ENCODE results near the gene IQCM. TPM values are rescaled to one million over a fixed set of nuclear protein-coding genes. Genes with fewer than 3 reads are reported as not detected.

Gene IQCM
- total RNA-seq, 6 experiments from 2014 or later, result 0.10 TPM; not detected in 5

GRCh38 chr4:149823769-149824221, 8.2 kb upstream of the IQCM start:
- no peak for TF ChIP-seq CTCF (IDR thresholded peaks at IDR 0.05)
- no peaks in the 10 kb centered on the region for H3K36me3 Mint-ChIP-seq (ENCODE audit: low read depth)
- H3K27ac Mint-ChIP-seq, result peak overlapping the region; percentile 86
- peak overlapping the region; percentile 64 for H3K4me3 Mint-ChIP-seq
- peaks cover 40% of the 10 kb centered on the region for H3K4me1 Mint-ChIP-seq (ENCODE audit: low read depth)
- DNase-seq, result peak; percentile 86
- H3K9me3 Mint-ChIP-seq, result no peaks in the 10 kb centered on the region
- H3K27me3 Mint-ChIP-seq (ENCODE audit: insufficient read depth), result no peaks in the 10 kb centered on the region

DNA sequence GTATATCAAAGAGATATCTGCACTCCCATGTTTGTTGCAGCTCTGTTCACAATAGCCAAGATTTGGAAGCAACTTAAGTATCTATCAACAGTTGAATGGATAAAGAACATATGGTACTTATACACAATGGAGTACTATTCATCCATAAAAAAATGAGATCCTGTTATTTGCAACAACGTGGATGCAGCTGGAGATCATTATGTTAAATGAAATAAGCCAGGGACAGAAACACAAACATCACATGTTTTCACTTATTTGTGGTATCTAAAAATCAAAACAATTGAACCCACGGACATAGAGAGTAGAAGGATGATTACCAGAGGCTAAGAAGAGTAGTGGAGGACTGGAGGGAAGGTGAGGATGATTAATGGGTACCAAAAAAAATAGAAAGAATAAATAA, 14.2 kb downstream of the IQCM start:
- Mint-ChIP-seq H3K36me3 (ENCODE audit: low read depth) (no peaks in the 10 kb centered on the region), H3K4me1 (ENCODE audit: low read depth) (no peaks in the 10 kb centered on the region; the same call in 1 of the 2 replicates), H3K27me3 (ENCODE audit: insufficient read depth) (no peaks in the 10 kb centered on the region), H3K4me3 (no peak overlapping the region), H3K9me3 (peaks cover 6% of the 10 kb centered on the region; the same call in 1 of the 2 replicates), H3K27ac (no peak overlapping the region)
- DNase-seq, result no peak
- no peak for TF ChIP-seq CTCF (IDR thresholded peaks at IDR 0.05)

- DNase-seq, result no peak
- H3K27ac Mint-ChIP-seq, result no peak overlapping the region
- TF ChIP-seq CTCF (IDR thresholded peaks at IDR 0.05), result no peak
- no peak overlapping the region for H3K4me3 Mint-ChIP-seq
- H3K27me3 Mint-ChIP-seq (ENCODE audit: insufficient read depth), result no peaks in the 10 kb centered on the region
- peaks cover 6% of the 10 kb centered on the region; the same call in 1 of the 2 replicates for H3K9me3 Mint-ChIP-seq
- no peaks in the 10 kb centered on the region for H3K36me3 Mint-ChIP-seq (ENCODE audit: low read depth)
- no peaks in the 10 kb centered on the region; the same call in 1 of the 2 replicates for H3K4me1 Mint-ChIP-seq (ENCODE audit: low read depth)
Observed at GRCh38 chr4:149799546-149799945, 16.1 kb downstream of the IQCM start.

DNA sequence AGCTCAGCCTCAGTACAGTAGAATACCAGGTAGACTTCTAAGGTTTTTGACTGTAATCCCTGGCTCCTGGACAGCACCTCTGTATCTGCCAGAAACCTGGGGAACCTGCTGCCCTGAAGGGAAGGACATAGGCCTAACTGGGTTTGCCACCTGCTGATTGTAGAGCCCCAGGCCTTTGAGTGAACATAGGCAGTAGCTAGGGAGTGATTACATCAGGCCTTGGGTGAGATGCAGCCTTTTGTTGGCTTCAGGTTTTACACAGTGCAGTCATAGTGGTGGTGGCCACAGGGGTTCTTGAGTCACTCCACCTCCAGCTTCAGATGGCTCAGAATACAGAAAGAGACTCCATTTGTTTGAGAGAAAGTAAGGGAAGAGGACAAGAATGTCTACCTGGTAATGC, 19.3 kb downstream of the IQCM start:
- H3K4me1 Mint-ChIP-seq (ENCODE audit: low read depth), result peaks cover 14% of the 10 kb centered on the region
- H3K27me3 Mint-ChIP-seq (ENCODE audit: insufficient read depth), result no peaks in the 10 kb centered on the region
- no peak for DNase-seq
- TF ChIP-seq CTCF (IDR thresholded peaks at IDR 0.05), result no peak
- no peak overlapping the region for H3K4me3 Mint-ChIP-seq
- H3K9me3 Mint-ChIP-seq, result no peaks in the 10 kb centered on the region
- H3K36me3 Mint-ChIP-seq (ENCODE audit: low read depth), result no peaks in the 10 kb centered on the region
- no peak overlapping the region for H3K27ac Mint-ChIP-seq

DNA sequence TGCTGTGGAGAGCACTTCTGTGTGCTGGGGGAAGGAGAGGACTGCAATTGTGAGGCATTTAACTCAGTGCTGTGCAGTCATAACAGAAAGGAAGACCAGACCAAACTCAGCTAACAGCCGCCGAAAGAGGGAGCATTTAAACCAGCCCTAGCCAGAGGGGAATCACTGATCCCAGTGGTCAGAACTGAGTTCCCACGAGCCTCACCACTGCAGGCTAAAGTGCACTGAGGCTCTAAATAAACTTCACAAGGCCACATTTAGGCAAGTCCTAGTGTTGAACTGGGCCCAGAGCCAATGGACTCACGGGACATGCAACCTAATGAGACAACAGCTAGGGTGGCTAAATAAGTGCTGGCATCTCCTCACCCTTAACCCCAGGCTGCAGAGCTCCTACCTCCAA, 20.4 kb downstream of the IQCM start:
- Mint-ChIP-seq H3K4me3 (no peak overlapping the region), H3K27me3 (ENCODE audit: insufficient read depth) (no peaks in the 10 kb centered on the region), H3K9me3 (no peaks in the 10 kb centered on the region), H3K36me3 (ENCODE audit: low read depth) (no peaks in the 10 kb centered on the region), H3K4me1 (ENCODE audit: low read depth) (peaks cover 14% of the 10 kb centered on the region), H3K27ac (no peak overlapping the region)
- TF ChIP-seq CTCF (IDR thresholded peaks at IDR 0.05), result no peak
- DNase-seq, result no peak

- peaks cover 14% of the 10 kb centered on the region for H3K4me1 Mint-ChIP-seq (ENCODE audit: low read depth)
- DNase-seq, result no peak
- H3K27ac Mint-ChIP-seq, result no peak overlapping the region
- H3K27me3 Mint-ChIP-seq (ENCODE audit: insufficient read depth), result no peaks in the 10 kb centered on the region; the same call in 1 of the 2 replicates
- no peaks in the 10 kb centered on the region for H3K9me3 Mint-ChIP-seq
- no peak for TF ChIP-seq CTCF (IDR thresholded peaks at IDR 0.05)
- H3K4me3 Mint-ChIP-seq, result no peak overlapping the region
- H3K36me3 Mint-ChIP-seq (ENCODE audit: low read depth), result no peaks in the 10 kb centered on the region
Observed at GRCh38 chr4:149794352-149794751, 21.3 kb downstream of the IQCM start.
